ENCODE results near the gene TRIO.

Gene TRIO

DNA sequence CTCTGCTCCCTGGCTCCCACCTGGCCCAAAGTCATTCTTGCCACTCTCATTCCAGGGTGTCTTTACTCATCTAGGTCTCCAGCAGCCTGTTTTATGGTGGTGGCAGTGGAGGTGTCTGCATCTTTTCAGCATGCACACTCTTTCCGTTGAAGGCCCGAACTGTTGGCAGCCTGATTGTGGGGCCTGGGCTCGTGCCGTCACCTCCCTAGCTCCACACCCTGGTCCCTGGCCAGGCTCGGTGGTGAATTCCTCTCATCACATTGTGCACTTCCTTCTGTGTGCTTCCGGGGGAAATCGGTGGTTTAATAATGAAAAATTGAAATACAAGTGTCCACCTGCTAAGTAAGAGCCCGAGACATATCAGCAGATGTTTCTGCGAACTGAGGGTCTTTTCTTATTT, 214.3 kb downstream of the TRIO start:
- TF ChIP-seq REST (IDR thresholded peaks at IDR 0.05; ENCODE audit: insufficient read depth in 1 of 2, low read depth in 2 of 2, low read length in 2 of 2) (no peak), TAF1 (IDR thresholded peaks at IDR 0.05; ENCODE audit: borderline replicate concordance, insufficient read depth, low read length) (no peak), POLR2AphosphoS5 (IDR thresholded peaks at IDR 0.05; ENCODE audit: low read depth, low read length) (no peak), SIN3A (IDR thresholded peaks at IDR 0.05; ENCODE audit: borderline replicate concordance, insufficient read depth, low read length) (no peak), FOXP2 (optimal IDR thresholded peaks at IDR 0.05; ENCODE audit: borderline replicate concordance, extremely low read depth, extremely low read length, insufficient read depth) (no peak)

- TF ChIP-seq REST (IDR thresholded peaks at IDR 0.05; ENCODE audit: insufficient read depth in 1 of 2, low read depth in 2 of 2, low read length in 2 of 2) (no peak), POLR2AphosphoS5 (IDR thresholded peaks at IDR 0.05; ENCODE audit: low read depth, low read length) (no peak), TAF1 (IDR thresholded peaks at IDR 0.05; ENCODE audit: borderline replicate concordance, insufficient read depth, low read length) (no peak), FOXP2 (optimal IDR thresholded peaks at IDR 0.05; ENCODE audit: borderline replicate concordance, extremely low read depth, extremely low read length, insufficient read depth) (no peak), SIN3A (IDR thresholded peaks at IDR 0.05; ENCODE audit: borderline replicate concordance, insufficient read depth, low read length) (no peak)
Measured at GRCh38 chr5:14357851-14358250, 214.7 kb downstream of the TRIO start.

- TF ChIP-seq SIN3A (IDR thresholded peaks at IDR 0.05; ENCODE audit: borderline replicate concordance, insufficient read depth, low read length) (no peak), REST (IDR thresholded peaks at IDR 0.05; ENCODE audit: insufficient read depth in 1 of 2, low read depth in 2 of 2, low read length in 2 of 2) (no peak), TAF1 (IDR thresholded peaks at IDR 0.05; ENCODE audit: borderline replicate concordance, insufficient read depth, low read length) (no peak), FOXP2 (optimal IDR thresholded peaks at IDR 0.05; ENCODE audit: borderline replicate concordance, extremely low read depth, extremely low read length, insufficient read depth) (no peak), POLR2AphosphoS5 (IDR thresholded peaks at IDR 0.05; ENCODE audit: low read depth, low read length) (no peak)
Measured at GRCh38 chr5:14358536-14358935, 215.4 kb downstream of the TRIO start.

- no peak for TF ChIP-seq POLR2AphosphoS5 (IDR thresholded peaks at IDR 0.05; ENCODE audit: low read depth, low read length)
- no peak for TF ChIP-seq REST (IDR thresholded peaks at IDR 0.05; ENCODE audit: insufficient read depth in 1 of 2, low read depth in 2 of 2, low read length in 2 of 2)
- no peak for TF ChIP-seq SIN3A (IDR thresholded peaks at IDR 0.05; ENCODE audit: borderline replicate concordance, insufficient read depth, low read length)
- TF ChIP-seq FOXP2 (optimal IDR thresholded peaks at IDR 0.05; ENCODE audit: borderline replicate concordance, extremely low read depth, extremely low read length, insufficient read depth): no peak
- TF ChIP-seq TAF1 (IDR thresholded peaks at IDR 0.05; ENCODE audit: borderline replicate concordance, insufficient read depth, low read length): no peak
Measured at GRCh38 chr5:14359069-14360043, 216.2 kb downstream of the TRIO start.

All from PFSK-1 (cell line).